ENCODE data around the gene SERPINB11.
"Not testable (repeated sequence)": the region's sequence is repeated elsewhere in the genome, so short reads cannot be mapped to it uniquely, and the experiment has no call there.

Gene SERPINB11

DNA sequence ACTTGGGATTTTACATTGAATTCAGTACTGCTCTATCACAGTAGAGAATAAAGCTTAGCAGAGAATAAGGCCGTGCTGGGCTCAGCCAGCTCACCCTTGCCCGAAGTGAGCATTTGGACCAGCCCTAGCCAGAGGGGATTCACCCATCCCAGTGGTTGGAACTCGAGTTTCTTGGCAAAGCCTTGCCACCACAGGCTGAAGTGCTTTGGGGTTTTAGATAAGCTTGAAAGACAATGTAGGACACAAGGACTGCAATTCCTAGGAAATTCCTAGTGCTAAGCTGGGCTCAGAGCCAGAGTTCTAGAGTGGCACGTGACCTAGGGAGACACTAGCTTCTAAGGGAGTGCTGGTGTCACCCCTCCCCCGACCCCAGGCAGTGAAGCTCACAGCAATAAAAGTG is 28.0 kb downstream of the SERPINB11 start:
- DNase-seq = no peak

DNA sequence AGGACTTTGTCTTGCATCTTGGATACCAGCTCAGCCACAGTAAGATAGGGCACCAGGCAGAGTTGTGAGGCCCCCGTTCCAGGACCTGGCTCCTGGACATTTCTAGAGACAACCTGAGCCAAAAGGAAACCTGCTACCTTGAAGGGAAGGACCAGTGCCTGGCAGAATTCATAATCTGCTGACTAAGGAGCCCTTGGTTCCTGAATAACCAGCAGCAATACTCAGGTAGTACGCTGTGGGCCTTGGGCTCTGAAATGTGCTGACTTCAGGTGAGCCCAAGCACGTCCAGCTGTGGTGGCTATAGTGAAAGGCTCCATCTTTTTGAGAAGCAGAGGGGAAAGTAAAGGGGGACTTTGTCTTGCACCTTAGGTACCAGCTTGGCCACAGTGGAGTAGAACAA is 28.5 kb downstream of the SERPINB11 start:
- DNase-seq = no peak

DNA sequence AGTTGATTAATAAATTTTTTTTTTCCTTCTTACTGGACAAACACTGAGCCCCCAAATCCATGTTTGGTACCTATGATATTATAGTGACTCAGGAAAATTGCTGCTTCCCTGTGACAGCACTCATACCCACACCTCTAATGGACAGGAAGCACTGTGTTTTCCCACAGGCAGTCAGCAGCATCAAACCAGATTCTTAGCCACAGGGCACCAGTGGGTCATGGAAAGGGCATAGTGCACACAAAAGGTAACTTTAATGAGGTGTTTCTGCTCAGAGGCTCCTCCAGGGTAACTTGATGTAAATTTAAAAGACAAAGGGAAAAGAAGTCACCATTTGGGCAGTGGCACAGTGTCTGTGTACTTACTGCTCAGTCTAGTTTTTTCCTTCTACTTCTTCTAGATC is 34.1 kb downstream of the SERPINB11 start:
- DNase-seq = no peak

- DNase-seq = no peak
Observed at GRCh38 chr18:63741769-63742168, 39.0 kb downstream of the SERPINB11 start.

- no peak for DNase-seq
Observed at GRCh38 chr18:63747006-63747405, 44.2 kb downstream of the SERPINB11 start.

GRCh38 chr18:63749489-63749888 is 46.7 kb downstream of the SERPINB11 start:
- no peak for DNase-seq

DNA sequence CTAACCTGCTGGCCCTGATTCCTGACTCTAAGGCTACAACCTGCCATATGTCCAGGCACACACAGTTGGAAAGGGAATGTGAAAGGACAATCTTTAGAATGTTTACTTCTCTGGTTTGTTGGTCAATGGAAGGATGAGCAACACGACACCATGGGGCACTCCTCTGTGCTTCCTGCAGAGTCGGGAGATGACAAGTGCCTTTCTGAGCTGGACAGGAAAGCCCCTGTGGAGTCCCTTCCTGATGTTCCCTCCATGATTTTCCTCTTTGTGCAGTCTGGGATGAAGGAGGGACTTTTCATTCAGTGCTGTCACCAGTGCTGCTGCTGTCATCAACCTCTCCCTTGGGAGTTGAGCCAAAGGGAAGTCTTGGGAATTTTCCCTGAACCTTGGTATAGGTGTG is 49.9 kb downstream of the SERPINB11 start:
- no peak for DNase-seq

DNA sequence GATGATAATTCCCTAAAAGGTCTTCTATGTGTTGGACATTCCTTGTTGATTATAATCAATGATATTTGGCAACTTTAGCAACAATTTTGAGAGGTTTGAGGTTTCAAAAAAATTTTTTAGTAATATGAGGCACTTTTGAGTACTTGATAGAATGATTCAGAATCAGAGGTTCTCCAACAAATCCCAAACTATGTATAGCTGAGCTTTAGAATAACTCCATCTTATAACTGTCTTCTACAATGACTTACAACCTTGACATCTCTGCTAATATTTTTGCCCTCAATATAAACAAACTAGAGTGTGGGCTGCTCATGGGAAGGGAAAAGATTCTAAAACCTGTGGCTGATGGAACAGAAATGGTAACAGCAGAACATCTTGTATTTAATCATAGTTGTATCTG is 50.9 kb downstream of the SERPINB11 start:
- DNase-seq = no peak

DNA sequence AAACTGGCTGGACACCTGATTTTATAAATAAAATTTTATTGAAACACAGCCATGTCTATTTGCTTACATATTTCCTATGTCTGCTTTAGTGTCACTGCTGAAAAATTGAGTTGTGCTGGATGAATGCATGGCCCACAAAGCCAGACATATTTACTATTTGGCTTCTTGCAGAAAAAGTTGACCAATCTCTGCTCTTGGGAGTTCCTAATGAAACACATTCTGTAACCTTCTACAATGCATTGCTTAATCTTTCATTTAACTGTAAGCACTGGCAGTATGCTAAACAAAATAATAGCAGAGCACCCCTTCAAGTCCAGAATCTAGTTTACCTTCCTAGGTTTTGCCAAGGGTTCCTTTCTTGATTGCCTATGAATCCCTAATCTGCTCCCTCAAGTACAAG is 54.8 kb downstream of the SERPINB11 start:
- DNase-seq = no peak

GRCh38 chr18:63758615-63759240 is 56.0 kb downstream of the SERPINB11 start:
- no peak for DNase-seq

DNA sequence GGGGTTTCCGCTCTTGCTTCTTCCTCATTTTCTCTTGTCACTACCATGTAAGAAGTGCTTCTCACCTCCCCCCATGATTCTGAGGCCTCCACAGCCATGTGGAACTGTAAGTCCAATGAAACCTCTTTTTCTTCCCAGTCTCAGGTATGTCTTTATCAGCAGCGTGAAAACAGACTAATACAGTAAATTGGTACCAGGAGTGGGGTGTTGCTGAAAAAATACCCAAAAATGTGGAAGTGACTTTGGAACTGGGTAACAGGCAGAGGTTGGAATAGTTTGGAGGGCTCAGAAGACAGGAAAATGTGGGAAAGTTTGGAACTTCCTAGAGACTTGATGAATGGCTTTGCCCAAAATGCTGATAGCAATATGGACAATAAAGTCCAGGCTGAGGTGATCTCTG is 57.0 kb downstream of the SERPINB11 start:
- DNase-seq = not testable (repeated sequence)

DNA sequence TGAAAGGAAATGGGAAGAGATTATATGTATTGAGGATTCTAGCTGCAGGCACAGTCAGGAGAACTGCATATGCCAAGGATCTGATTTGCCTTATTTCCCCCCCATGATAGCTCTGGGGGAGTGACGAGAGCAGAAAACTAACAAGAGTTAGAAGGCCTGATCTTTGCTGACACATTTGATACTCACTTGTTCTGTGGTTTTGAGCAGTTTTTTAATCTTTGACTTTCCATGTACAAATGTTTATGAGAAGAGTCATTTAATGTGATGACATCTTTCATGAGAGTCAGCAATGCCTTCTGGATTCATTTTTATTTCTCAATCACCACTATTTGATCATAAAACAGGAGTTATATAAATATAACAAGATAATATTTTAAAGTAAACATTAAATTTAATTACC is 59.8 kb downstream of the SERPINB11 start:
- no peak for DNase-seq

- no peak for DNase-seq
Observed at GRCh38 chr18:63763831-63764600, 61.3 kb downstream of the SERPINB11 start.

- no peak for DNase-seq
Observed at GRCh38 chr18:63765837-63766236, 63.1 kb downstream of the SERPINB11 start.
